ENCODE measurements around the gene SMIM35.

SMIM35 gene

GRCh38 chr11:118007040-118007439 lies 79.7 kb downstream of the SMIM35 start:
- no peak overlapping the region for H3K4me3 ChIP-seq (ENCODE audit: low read length)
- no peak for TF ChIP-seq CTCF (conservative IDR thresholded peaks at IDR 0.05; ENCODE audit: low read length)
- no peak for DNase-seq (ENCODE audit: low read depth)

GRCh38 chr11:118006153-118006534 lies 80.6 kb downstream of the SMIM35 start:
- TF ChIP-seq CTCF (conservative IDR thresholded peaks at IDR 0.05; ENCODE audit: low read length) = no peak
- no peak overlapping the region for H3K4me3 ChIP-seq (ENCODE audit: low read length)
- no peak for DNase-seq (ENCODE audit: low read depth)

GRCh38 chr11:118005224-118006152 lies 81.3 kb downstream of the SMIM35 start:
- TF ChIP-seq CTCF (conservative IDR thresholded peaks at IDR 0.05; ENCODE audit: low read length) = no peak
- DNase-seq (ENCODE audit: low read depth) = no peak
- H3K4me3 ChIP-seq (ENCODE audit: low read length) = no peak overlapping the region

GRCh38 chr11:118004543-118005223 lies 82.1 kb downstream of the SMIM35 start:
- DNase-seq (ENCODE audit: low read depth) = no peak
- no peak overlapping the region for H3K4me3 ChIP-seq (ENCODE audit: low read length)
- no peak for TF ChIP-seq CTCF (conservative IDR thresholded peaks at IDR 0.05; ENCODE audit: low read length)

GRCh38 chr11:118003456-118003855 lies 83.3 kb downstream of the SMIM35 start:
- TF ChIP-seq CTCF (conservative IDR thresholded peaks at IDR 0.05; ENCODE audit: low read length) = no peak
- DNase-seq (ENCODE audit: low read depth) = no peak
- no peak overlapping the region for H3K4me3 ChIP-seq (ENCODE audit: low read length)

- DNase-seq (ENCODE audit: low read depth) = no peak
- TF ChIP-seq CTCF (conservative IDR thresholded peaks at IDR 0.05; ENCODE audit: low read length) = no peak
- H3K4me3 ChIP-seq (ENCODE audit: low read length) = no peak overlapping the region
Measured at GRCh38 chr11:118002541-118003423, 84.0 kb downstream of the SMIM35 start.
